ENCODE data around the gene VDR.

DNA sequence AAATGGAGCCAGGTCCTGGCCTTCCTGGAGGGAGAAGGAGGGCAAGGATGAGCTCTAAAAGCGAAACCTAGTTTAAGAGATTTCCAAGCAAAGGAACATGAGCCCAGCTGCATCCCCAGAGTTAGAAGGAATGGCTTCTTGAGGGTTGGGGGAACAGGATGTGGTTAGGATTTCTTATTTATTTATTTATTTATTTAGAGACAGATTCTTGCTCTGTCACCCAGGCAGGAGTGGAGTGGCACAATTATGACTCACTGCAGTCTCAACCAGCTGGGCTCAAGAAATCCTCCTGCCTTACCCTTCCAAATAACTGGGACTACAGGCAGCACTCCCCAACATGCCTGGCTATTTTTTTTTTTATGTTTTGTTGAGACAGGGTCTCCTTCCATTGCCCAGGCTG lies 33.3 kb upstream of the VDR start:
- TF ChIP-seq, protein P1, sequence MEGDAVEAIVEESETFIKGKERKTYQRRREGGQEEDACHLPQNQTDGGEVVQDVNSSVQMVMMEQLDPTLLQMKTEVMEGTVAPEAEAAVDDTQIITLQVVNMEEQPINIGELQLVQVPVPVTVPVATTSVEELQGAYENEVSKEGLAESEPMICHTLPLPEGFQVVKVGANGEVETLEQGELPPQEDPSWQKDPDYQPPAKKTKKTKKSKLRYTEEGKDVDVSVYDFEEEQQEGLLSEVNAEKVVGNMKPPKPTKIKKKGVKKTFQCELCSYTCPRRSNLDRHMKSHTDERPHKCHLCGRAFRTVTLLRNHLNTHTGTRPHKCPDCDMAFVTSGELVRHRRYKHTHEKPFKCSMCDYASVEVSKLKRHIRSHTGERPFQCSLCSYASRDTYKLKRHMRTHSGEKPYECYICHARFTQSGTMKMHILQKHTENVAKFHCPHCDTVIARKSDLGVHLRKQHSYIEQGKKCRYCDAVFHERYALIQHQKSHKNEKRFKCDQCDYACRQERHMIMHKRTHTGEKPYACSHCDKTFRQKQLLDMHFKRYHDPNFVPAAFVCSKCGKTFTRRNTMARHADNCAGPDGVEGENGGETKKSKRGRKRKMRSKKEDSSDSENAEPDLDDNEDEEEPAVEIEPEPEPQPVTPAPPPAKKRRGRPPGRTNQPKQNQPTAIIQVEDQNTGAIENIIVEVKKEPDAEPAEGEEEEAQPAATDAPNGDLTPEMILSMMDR (IDR thresholded peaks at IDR 0.05), result no peak
- TF ChIP-seq POLR2A (IDR thresholded peaks at IDR 0.05), result no peak

All from adrenal gland (tissue), 5 donors.